Measurements from ENCODE around the gene CD74. TPM values are rescaled to one million over a fixed set of nuclear protein-coding genes. Genes with fewer than 3 reads are reported as not detected.
A peak's percentile ranks its signal among the peaks of the same experiment; 100 is the strongest.

Gene CD74
- total and polyA plus RNA-seq, 2 of the 8 experiments (the other 6 are each of a cell fraction or from before 2014, with no cell fraction given) = 45.9 to 61.0 TPM

DNA sequence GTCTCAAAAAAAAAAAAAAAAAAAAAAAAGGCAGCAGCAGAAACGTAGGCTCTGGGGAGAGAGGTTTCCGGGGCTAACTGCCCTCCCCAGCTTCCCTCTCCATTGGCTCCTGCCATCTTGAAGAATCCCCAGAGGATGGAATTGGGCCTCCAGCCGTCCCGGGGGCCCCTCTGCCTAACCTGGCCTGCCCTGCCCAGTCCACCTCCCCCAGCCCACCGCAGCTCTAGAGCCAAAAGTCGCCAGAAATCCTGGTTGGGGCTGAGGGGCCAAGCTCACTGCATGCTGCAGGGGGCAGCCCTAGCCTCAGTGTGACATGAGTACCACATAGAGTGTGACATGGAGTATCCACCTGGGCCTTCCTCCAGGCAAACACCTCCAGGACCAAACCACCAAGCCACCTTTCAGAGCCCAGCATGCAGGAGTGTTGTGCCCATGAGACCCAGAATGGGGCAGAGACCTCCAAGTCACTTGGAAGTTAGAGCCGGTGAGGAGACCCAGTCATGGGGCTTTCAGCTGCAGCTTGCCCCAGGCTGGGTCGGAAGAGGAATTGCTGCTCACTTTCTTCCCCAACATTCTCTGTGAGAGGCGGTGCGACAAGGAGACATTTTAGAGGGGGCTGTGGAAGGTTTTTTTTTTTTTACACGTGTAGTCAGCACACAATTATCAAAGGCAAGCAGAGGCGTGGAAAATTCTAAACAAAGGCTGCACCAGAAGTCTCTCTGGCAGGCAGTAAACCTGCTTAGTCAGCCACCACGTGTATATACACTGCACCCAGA, 17.6 kb downstream of the CD74 start:
- H3K79me2 ChIP-seq (ENCODE audit: control insufficient read depth in 1 of 2, insufficient read depth in 2 of 2, low read length in 2 of 2) = no peaks in the 10 kb centered on the region
- H3K9ac ChIP-seq (replicated peaks in 1 of 4; ENCODE audit: extremely low read depth in 1 of 4, low read depth in 3 of 4, low read length in 3 of 4) = no peak overlapping the region
- no peak overlapping the region for H2BK12ac ChIP-seq (ENCODE audit: low read depth, low read length)
- no peak overlapping the region for H3K56ac ChIP-seq (replicated peaks; ENCODE audit: insufficient read length, low read depth, low read length)
- CTCF ChIA-PET (ENCODE audit: partially characterized antibody) = interaction anchor here (0.6 to 16.9 kb wide), 11 partner anchors 11 to 169 kb away, joined by 3 to 274 read pairs (median 4); no protein-coding TSS in a partner anchor
- WGBS, 2 experiments (ENCODE audit: extremely low coverage in 1 of 2, insufficient coverage in 1 of 2, insufficient read length in 1 of 2, insufficient replicate concordance in 2 of 2, low coverage in 1 of 2, low lambda C conversion rate in 2 of 2, missing lambda C conversion rate in 1 of 2) = 94% methylated on average over 11 of the region's 13 CpGs; no CpG with 5 or more reads in 1 of the 2 experiments
- H2BK15ac ChIP-seq (ENCODE audit: low read length) = no peak overlapping the region
- no peak overlapping the region for H2BK5ac ChIP-seq (ENCODE audit: low read depth, low read length)
- no peak overlapping the region for H3K23ac ChIP-seq (ENCODE audit: insufficient read length)
- peaks cover 59 to 94% (median 88%) of the 10 kb centered on the region in 4 experiments for H3K36me3 ChIP-seq (ENCODE audit: control insufficient read depth in 2 of 4, insufficient read depth in 4 of 4, low read length in 3 of 4)
- DNase-seq (ENCODE audit: low read depth in 1 of 2, low spot score in 2 of 2) (no peak), FAIRE-seq (no peak)
- H2AK5ac ChIP-seq (ENCODE audit: low read depth, low read length) = no peak overlapping the region
- no peak overlapping the region for H3K27ac ChIP-seq (ENCODE audit: low read depth, low read length)
- no peak overlapping the region for H3K4ac ChIP-seq (replicated peaks; ENCODE audit: insufficient read length, low read depth, low read length)
- no peak overlapping the region for H2BK120ac ChIP-seq (replicated peaks; ENCODE audit: low read depth, low read length)
- H4K5ac ChIP-seq (ENCODE audit: insufficient read length, low read depth, low read length) = no peak overlapping the region
- POLR2A ChIA-PET (ENCODE audit: partially characterized antibody) = interaction anchor here (1.1 to 19.1 kb wide), 3 partner anchors 11 to 39 kb away, joined by 3 to 455 read pairs (median 31); partner anchors contain the start of gene TCOF1
- H4K8ac ChIP-seq (ENCODE audit: extremely low read depth, insufficient read depth, low read length) = peak overlapping the region; percentile 37; the same call in 1 of the 2 replicates
- no peak overlapping the region for H3K4me2 ChIP-seq (ENCODE audit: insufficient read depth in 1 of 2, low read depth in 2 of 2, low read length in 2 of 2)
- H3K79me1 ChIP-seq (ENCODE audit: low read depth, low read length) = no peaks in the 10 kb centered on the region
- no peak overlapping the region for H3K4me3 ChIP-seq (ENCODE audit: extremely low read depth in 1 of 4, insufficient read depth in 2 of 4, low read depth in 3 of 4, low read length in 4 of 4)
- no peaks in the 10 kb centered on the region for H3K9me3 ChIP-seq (ENCODE audit: insufficient read depth in 2 of 2, low read depth in 1 of 2, low read length in 1 of 2)
- H2AFZ ChIP-seq (ENCODE audit: low read length) = no peak overlapping the region
- H2BK20ac ChIP-seq (ENCODE audit: low read length) = no peak overlapping the region
- H3K27me3 ChIP-seq (replicated peaks in 1 of 4; ENCODE audit: control insufficient read depth in 3 of 4, extremely low read depth in 1 of 4, insufficient read depth in 3 of 4, low read length in 3 of 4) = no peaks in the 10 kb centered on the region
- no peaks in the 10 kb centered on the region for H3K23me2 ChIP-seq (ENCODE audit: low read depth, low read length)
- no peak overlapping the region for H4K91ac ChIP-seq (replicated peaks; ENCODE audit: insufficient read length, low read length)
- no peak overlapping the region for H3K18ac ChIP-seq (ENCODE audit: extremely low read depth, low read length)
- peaks cover 2 to 5% of the 10 kb centered on the region in 2 experiments for H4K20me1 ChIP-seq (replicated peaks in 1 of 2; ENCODE audit: control insufficient read depth in 1 of 2, insufficient read depth in 2 of 2, low read length in 2 of 2)
- no peak overlapping the region for H3K14ac ChIP-seq (ENCODE audit: insufficient read length)
- no peaks in the 10 kb centered on the region for H3K4me1 ChIP-seq (replicated peaks in 1 of 4; ENCODE audit: control insufficient read depth in 3 of 4, insufficient read depth in 4 of 4, low read length in 3 of 4)
- TF ChIP-seq GABPA (IDR thresholded peaks at IDR 0.05; ENCODE audit: borderline replicate concordance, insufficient read depth, low read length) = no peak
- TF ChIP-seq GTF2F1 (IDR thresholded peaks at IDR 0.05; ENCODE audit: borderline replicate concordance, low read depth, low read length) = no peak
- no peak for TF ChIP-seq SUZ12 (IDR thresholded peaks at IDR 0.05; ENCODE audit: low read length)
- TF ChIP-seq TEAD4 (IDR thresholded peaks at IDR 0.05; ENCODE audit: low read depth, low read length) = no peak
- TF ChIP-seq RAD21 (IDR thresholded peaks at IDR 0.05 in 1 of 2, conservative IDR thresholded peaks at IDR 0.05 in 1 of 2; ENCODE audit: low read depth in 2 of 2, low read length in 2 of 2) = peak in 1 of 2 experiments; percentile 28; a peak in 2 of 4 replicates
- TF ChIP-seq, protein P1, sequence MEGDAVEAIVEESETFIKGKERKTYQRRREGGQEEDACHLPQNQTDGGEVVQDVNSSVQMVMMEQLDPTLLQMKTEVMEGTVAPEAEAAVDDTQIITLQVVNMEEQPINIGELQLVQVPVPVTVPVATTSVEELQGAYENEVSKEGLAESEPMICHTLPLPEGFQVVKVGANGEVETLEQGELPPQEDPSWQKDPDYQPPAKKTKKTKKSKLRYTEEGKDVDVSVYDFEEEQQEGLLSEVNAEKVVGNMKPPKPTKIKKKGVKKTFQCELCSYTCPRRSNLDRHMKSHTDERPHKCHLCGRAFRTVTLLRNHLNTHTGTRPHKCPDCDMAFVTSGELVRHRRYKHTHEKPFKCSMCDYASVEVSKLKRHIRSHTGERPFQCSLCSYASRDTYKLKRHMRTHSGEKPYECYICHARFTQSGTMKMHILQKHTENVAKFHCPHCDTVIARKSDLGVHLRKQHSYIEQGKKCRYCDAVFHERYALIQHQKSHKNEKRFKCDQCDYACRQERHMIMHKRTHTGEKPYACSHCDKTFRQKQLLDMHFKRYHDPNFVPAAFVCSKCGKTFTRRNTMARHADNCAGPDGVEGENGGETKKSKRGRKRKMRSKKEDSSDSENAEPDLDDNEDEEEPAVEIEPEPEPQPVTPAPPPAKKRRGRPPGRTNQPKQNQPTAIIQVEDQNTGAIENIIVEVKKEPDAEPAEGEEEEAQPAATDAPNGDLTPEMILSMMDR (IDR thresholded peaks at IDR 0.05; ENCODE audit: control extremely low read depth in 1 of 3, insufficient read depth in 1 of 3, low read depth in 1 of 3, low read length in 3 of 3) = peak in 2 of 3 experiments; percentile 8 to 14; a peak in 2 of 4 replicates
- no peak for TF ChIP-seq POLR2AphosphoS5 (IDR thresholded peaks at IDR 0.05; ENCODE audit: low read depth, low read length)
- no peak for TF ChIP-seq CHD1 (IDR thresholded peaks at IDR 0.05; ENCODE audit: low read depth, low read length)
- TF ChIP-seq YY1 (IDR thresholded peaks at IDR 0.05; ENCODE audit: low read depth, low read length) = no peak
